ENCODE data around the gene SLC33A1.
"Not testable (repeated sequence)": the region's sequence is repeated elsewhere in the genome, so short reads cannot be mapped to it uniquely, and the experiment has no call there.

SLC33A1 gene

GRCh38 chr3:155876503-155876902 lies 22.3 kb upstream of the SLC33A1 start:
- H3K27me3 ChIP-seq (ENCODE audit: control insufficient read depth, insufficient read depth, low read length): no peaks in the 10 kb centered on the region
- H3K27ac ChIP-seq (ENCODE audit: low read length): no peak overlapping the region
- H3K9me3 ChIP-seq (ENCODE audit: control insufficient read depth, insufficient read depth, low read length): no peaks in the 10 kb centered on the region
- no peak for DNase-seq (ENCODE audit: low read depth, low spot score)
- H3K36me3 ChIP-seq (ENCODE audit: control insufficient read depth, insufficient read depth, low read length): no peaks in the 10 kb centered on the region
- no peaks in the 10 kb centered on the region for H3K4me1 ChIP-seq (ENCODE audit: control insufficient read depth, insufficient read depth, low read length)
- no peak overlapping the region for H3K4me3 ChIP-seq (ENCODE audit: low read length)
- no CpG with 5 or more reads among the region's 2 CpGs for WGBS (ENCODE audit: insufficient coverage, insufficient read length)

DNA sequence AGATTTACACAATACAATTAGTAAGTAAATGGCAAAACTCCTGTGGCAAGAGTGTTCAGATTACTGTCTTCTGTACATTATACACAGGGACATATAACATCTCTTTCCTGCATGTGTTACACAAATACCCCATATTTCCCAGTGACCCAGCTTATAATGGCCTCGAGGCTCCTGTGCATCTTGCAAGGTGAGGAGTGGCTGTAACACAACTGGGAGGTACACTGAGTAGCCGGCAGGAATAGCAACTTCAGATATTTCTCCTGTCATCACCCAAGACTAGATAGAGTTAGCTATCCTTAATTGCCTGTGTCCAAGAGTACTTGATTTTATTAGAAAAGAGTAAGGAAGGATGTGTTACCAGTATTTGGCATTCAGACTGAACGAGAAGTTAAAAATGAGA lies 21.8 kb upstream of the SLC33A1 start:
- no peak for DNase-seq (ENCODE audit: low read depth, low spot score)
- Histone ChIP-seq H3K4me1 (ENCODE audit: control insufficient read depth, insufficient read depth, low read length) (no peaks in the 10 kb centered on the region), H3K27me3 (ENCODE audit: control insufficient read depth, insufficient read depth, low read length) (no peaks in the 10 kb centered on the region), H3K4me3 (ENCODE audit: low read length) (no peak overlapping the region), H3K27ac (ENCODE audit: low read length) (no peak overlapping the region), H3K36me3 (ENCODE audit: control insufficient read depth, insufficient read depth, low read length) (no peaks in the 10 kb centered on the region), H3K9me3 (ENCODE audit: control insufficient read depth, insufficient read depth, low read length) (no peaks in the 10 kb centered on the region)
- WGBS (ENCODE audit: insufficient coverage, insufficient read length): no CpG with 5 or more reads among the region's 3 CpGs

- Histone ChIP-seq H3K9me3 (ENCODE audit: control insufficient read depth, insufficient read depth, low read length) (no peaks in the 10 kb centered on the region), H3K27me3 (ENCODE audit: control insufficient read depth, insufficient read depth, low read length) (no peaks in the 10 kb centered on the region), H3K4me3 (ENCODE audit: low read length) (no peak overlapping the region), H3K4me1 (ENCODE audit: control insufficient read depth, insufficient read depth, low read length) (peaks cover 1% of the 10 kb centered on the region; the same call in 1 of the 2 replicates), H3K36me3 (ENCODE audit: control insufficient read depth, insufficient read depth, low read length) (no peaks in the 10 kb centered on the region), H3K27ac (ENCODE audit: low read length) (no peak overlapping the region)
- WGBS (ENCODE audit: insufficient coverage, insufficient read length): no CpG with 5 or more reads among the region's 8 CpGs
- DNase-seq (ENCODE audit: low read depth, low spot score): no peak
Observed at GRCh38 chr3:155872904-155873646, 18.8 kb upstream of the SLC33A1 start.

DNA sequence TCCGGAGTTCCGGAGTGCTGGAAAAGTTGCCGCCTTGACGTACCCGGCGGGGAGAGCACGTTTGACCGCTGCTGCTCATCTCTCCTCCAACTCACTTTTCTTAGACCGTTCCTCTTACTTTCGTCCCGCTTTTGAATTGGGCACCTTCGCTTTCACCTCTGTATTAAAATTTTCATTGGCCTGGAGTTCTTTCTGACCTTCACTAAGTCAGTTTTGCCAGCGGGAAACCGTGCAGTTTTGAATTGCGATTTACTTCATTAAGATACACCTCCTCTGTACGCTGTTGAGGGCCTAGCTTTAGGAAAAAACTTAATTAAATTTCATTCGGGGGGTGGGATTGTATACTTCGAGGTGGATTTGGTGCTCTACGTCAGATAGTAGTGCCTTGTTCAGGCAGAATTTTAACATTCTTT lies 17.5 kb upstream of the SLC33A1 start:
- WGBS (ENCODE audit: insufficient coverage, insufficient read length): no CpG with 5 or more reads among the region's 19 CpGs

GRCh38 chr3:155870945-155871745 lies 16.9 kb upstream of the SLC33A1 start:
- WGBS (ENCODE audit: insufficient coverage, insufficient read length): no CpG with 5 or more reads among the region's 85 CpGs
- H3K4me3 ChIP-seq (ENCODE audit: low read length): peak overlapping the region; percentile 84
- H3K27ac ChIP-seq (ENCODE audit: low read length): no peak overlapping the region
- no peak for DNase-seq (ENCODE audit: low read depth, low spot score)
- H3K27me3 ChIP-seq (ENCODE audit: control insufficient read depth, insufficient read depth, low read length): no peaks in the 10 kb centered on the region
- no peaks in the 10 kb centered on the region for H3K36me3 ChIP-seq (ENCODE audit: control insufficient read depth, insufficient read depth, low read length)
- H3K9me3 ChIP-seq (ENCODE audit: control insufficient read depth, insufficient read depth, low read length): no peaks in the 10 kb centered on the region
- H3K4me1 ChIP-seq (ENCODE audit: control insufficient read depth, insufficient read depth, low read length): peaks cover 1% of the 10 kb centered on the region; the same call in 1 of the 2 replicates

More for the DNA sequence above, 17.5 kb upstream of the SLC33A1 start:
- Histone ChIP-seq H3K4me1 (ENCODE audit: control insufficient read depth, insufficient read depth, low read length) (peaks cover 1% of the 10 kb centered on the region; the same call in 1 of the 2 replicates), H3K4me3 (ENCODE audit: low read length) (peak overlapping the region; percentile 84), H3K9me3 (ENCODE audit: control insufficient read depth, insufficient read depth, low read length) (no peaks in the 10 kb centered on the region), H3K27me3 (ENCODE audit: control insufficient read depth, insufficient read depth, low read length) (no peaks in the 10 kb centered on the region), H3K36me3 (ENCODE audit: control insufficient read depth, insufficient read depth, low read length) (no peaks in the 10 kb centered on the region), H3K27ac (ENCODE audit: low read length) (no peak overlapping the region)
- DNase-seq (ENCODE audit: low read depth, low spot score): no peak

DNA sequence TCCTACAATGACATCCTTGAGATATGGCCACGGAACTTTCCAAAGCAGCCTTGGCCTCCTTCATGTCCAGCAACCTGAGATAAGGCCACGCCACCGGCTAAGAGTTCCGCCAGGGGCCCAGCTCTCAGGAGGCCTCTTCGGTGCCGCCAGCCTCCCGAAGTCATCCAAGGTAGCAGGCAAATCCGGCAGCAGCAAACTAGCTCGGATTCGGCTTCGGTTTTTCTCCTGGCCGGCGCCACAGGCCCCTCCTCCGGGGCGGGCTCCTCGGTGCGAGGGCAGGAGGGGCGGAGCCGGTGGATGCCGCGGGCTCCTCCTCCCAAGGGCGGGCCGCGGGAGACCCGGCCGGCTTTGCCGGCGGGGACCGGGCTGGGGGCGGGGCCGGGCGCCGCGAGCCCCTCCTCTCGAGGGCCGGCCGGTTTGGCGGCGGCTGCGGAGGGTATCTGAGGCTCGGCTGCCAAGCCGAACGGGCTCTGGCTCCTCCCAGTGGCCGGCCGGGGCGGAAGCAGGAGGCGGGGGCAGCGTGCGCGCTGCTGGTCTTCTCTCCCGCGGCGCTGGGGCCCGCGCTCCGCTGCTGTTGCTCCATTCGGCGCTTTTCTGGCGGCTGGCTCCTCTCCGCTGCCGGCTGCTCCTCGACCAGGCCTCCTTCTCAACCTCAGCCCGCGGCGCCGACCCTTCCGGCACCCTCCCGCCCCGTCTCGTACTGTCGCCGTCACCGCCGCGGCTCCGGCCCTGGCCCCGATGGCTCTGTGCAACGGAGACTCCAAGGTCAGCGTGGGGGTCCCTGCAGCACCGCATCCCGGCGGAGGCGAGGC lies 16.1 kb upstream of the SLC33A1 start, which contains the start of gene GMPS:
TSS of gene GMPS (plus strand) at position 518 of the 812 bp plus-strand sequence. CDS start at position 739, 221 bp downstream.
- no CpG with 5 or more reads among the region's 83 CpGs for WGBS (ENCODE audit: insufficient coverage, insufficient read length)
- Histone ChIP-seq H3K27ac (ENCODE audit: low read length) (no peak within 1 kb of the TSS), H3K9me3 (ENCODE audit: control insufficient read depth, insufficient read depth, low read length) (no peaks in the 10 kb centered on the region), H3K36me3 (ENCODE audit: control insufficient read depth, insufficient read depth, low read length) (no peaks in the 10 kb centered on the region), H3K27me3 (ENCODE audit: control insufficient read depth, insufficient read depth, low read length) (no peaks in the 10 kb centered on the region), H3K4me3 (ENCODE audit: low read length) (peak within 1 kb of the TSS; percentile 84), H3K4me1 (ENCODE audit: control insufficient read depth, insufficient read depth, low read length) (peaks cover 1% of the 10 kb centered on the region; the same call in 1 of the 2 replicates)
- DNase-seq (ENCODE audit: low read depth, low spot score): peak; percentile 71

DNA sequence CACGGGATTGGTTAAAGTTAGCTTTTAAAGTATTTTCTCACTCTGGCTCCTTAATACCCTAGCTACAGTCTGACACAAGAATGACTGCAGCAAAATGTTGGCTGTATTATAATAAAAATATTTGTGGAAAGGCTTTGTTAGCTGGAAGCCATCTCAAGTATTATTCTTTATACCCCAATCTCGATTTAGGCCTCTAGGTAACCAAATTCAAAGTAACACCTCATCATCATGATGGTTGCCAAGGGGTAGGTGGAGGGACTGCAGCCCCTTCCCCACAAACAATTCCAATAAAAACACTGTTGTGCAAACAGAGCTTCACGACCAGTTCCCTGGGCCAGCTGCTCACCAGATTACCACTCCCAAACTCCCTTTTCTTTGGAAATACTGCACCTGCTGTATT lies 15.5 kb upstream of the SLC33A1 start:
- no peak overlapping the region; the same call in 1 of the 2 replicates for H3K4me3 ChIP-seq (ENCODE audit: low read length)
- H3K27ac ChIP-seq (ENCODE audit: low read length): no peak overlapping the region
- no peaks in the 10 kb centered on the region for H3K36me3 ChIP-seq (ENCODE audit: control insufficient read depth, insufficient read depth, low read length)
- no peaks in the 10 kb centered on the region for H3K9me3 ChIP-seq (ENCODE audit: control insufficient read depth, insufficient read depth, low read length)
- no CpG with 5 or more reads among the region's 3 CpGs for WGBS (ENCODE audit: insufficient coverage, insufficient read length)
- H3K27me3 ChIP-seq (ENCODE audit: control insufficient read depth, insufficient read depth, low read length): no peaks in the 10 kb centered on the region
- DNase-seq (ENCODE audit: low read depth, low spot score): no peak
- H3K4me1 ChIP-seq (ENCODE audit: control insufficient read depth, insufficient read depth, low read length): peaks cover 1% of the 10 kb centered on the region; the same call in 1 of the 2 replicates

DNA sequence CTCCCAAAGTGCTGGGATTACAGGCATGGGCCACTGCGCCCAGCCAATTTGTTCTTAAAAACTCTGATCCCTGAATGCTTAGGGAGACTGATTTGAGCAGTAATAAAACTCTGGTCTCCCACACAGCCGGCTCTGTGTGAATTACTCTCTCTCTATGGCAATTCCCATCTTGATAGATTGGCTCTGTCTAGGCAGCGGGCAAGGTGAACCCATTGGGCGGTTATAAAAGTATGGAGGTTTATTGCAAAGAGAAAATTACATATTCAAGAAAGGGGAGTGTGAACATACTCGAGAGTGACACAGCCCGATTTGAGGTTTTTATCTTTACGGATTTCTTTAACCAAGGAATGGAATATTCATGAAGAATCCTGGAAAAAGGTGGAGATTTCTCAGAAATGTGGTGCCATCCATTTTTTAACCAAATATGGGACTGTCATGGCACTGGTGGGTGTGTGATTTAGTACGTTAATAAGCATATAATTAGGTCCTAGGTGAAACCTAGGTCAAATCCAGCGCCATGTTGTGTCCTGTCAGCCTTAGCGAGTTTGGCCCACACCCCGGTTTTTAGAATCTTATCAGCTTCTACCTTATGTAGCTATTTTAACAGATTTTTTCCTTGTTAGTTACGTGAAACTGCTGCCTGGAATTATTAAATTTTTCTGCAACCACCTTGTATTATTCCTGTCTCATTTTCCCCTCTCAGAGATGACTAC lies 9.0 kb upstream of the SLC33A1 start:
- WGBS (ENCODE audit: insufficient coverage, insufficient read length): no CpG with 5 or more reads among the region's 12 CpGs

GRCh38 chr3:155862290-155862982 lies 8.2 kb upstream of the SLC33A1 start:
- no CpG with 5 or more reads among the region's 12 CpGs for WGBS (ENCODE audit: insufficient coverage, insufficient read length)
- DNase-seq (ENCODE audit: low read depth, low spot score); H3K9me3 ChIP-seq (ENCODE audit: control insufficient read depth, insufficient read depth, low read length); H3K27ac ChIP-seq (ENCODE audit: low read length); H3K4me3 ChIP-seq (ENCODE audit: low read length); H3K4me1 ChIP-seq (ENCODE audit: control insufficient read depth, insufficient read depth, low read length); H3K36me3 ChIP-seq (ENCODE audit: control insufficient read depth, insufficient read depth, low read length); H3K27me3 ChIP-seq (ENCODE audit: control insufficient read depth, insufficient read depth, low read length): not testable (repeated sequence)

More for the DNA sequence above, 9.0 kb upstream of the SLC33A1 start:
- Histone ChIP-seq H3K36me3 (ENCODE audit: control insufficient read depth, insufficient read depth, low read length) (no peaks in the 10 kb centered on the region), H3K4me1 (ENCODE audit: control insufficient read depth, insufficient read depth, low read length) (no peaks in the 10 kb centered on the region), H3K27ac (ENCODE audit: low read length) (no peak overlapping the region), H3K9me3 (ENCODE audit: control insufficient read depth, insufficient read depth, low read length) (no peaks in the 10 kb centered on the region), H3K27me3 (ENCODE audit: control insufficient read depth, insufficient read depth, low read length) (no peaks in the 10 kb centered on the region), H3K4me3 (ENCODE audit: low read length) (no peak overlapping the region)
- DNase-seq (ENCODE audit: low read depth, low spot score): no peak
